HG03439 (cell line): ENCODE measurements around the gene P2RX1.

Source experiments
- ATAC-seq: cut with Tn5 transposase; IDR thresholded peaks from one replicate; pipeline ENCODE4 v1.9.1; 2021; ENCODE audit warnings: mild to moderate bottlenecking, moderate library complexity; ENCODE audit not compliant: unreplicated experiment

The P2RX1 gene

DNA sequence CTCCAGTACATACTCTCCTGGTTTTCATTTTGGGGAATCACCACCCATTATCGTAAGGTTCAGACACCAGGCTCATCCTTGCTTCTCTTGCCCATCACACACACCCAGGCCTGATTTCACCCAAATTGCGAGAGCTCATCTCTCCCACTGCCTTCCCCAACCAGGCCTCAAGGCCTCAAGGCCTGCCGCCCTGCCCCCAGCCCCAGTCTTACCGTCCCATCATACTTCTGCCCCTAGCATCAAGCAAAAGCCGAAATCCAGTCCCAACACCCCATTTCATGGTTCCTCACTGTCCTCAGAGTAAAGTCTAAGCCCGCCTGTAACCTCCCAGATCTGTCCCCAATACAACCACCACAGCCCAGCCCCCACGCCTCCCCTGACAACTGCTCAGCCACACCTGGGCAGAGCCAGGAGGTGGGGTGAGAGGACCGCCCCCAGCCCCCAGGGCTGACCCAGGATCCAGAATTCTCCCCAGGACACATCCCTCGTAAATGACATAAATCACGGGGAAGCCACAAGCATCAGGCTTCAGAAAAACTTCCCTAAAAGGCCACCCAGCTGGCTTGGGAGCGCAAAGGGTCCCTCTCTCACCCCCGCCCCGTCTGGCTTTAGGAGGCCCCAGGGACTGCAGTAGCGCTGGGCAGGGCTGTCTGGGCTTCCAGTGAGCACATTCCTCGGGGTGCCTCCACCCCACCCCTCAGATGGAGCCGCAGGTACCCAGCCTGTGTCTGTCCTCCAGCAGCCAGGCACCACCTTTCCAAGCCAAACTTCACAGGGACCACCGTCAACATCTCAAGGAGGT lies 9.6 kb upstream of the P2RX1 start:
- no peak for ATAC-seq

DNA sequence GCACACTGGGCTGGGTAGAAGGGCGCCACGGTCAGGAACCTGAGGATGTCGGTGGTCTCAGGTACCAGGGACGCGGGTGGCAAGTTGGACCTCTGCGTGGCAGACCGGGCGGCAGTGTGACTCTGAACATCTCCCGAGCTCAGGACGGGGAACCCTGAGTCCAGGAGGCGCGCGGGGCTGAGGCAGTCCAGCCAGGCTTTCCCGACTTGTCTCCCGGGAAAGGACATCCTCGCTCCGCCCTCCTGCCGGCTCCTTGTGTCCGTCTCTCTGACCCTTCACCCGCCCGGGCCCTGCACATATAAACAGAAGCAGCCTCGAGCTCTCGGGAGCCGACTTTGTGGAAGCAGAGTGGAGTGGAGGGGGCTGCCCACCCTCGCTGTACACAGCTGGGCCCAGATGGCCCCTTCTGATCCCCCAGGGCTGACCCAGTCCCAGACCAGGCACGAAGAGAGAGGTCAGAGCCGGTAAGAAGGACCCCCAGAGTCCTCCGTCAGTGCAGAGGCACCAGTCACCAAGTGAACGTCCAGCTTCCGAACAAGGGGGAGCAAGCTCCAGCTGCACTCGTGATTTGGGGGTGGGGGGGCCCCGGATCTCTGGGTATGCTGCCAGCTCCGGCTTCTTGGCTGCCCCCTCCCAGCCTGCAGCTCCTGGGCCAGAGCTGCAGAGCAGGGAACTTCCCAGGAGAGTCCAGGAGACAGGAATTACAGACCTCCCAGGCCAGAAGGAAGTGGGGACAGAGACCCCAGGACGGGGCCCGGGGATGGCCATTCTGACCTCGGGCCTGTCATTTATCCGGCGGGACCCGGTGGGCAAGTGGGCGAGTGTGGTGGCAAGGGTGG lies 8.5 kb upstream of the P2RX1 start:
- ATAC-seq: no peak

DNA sequence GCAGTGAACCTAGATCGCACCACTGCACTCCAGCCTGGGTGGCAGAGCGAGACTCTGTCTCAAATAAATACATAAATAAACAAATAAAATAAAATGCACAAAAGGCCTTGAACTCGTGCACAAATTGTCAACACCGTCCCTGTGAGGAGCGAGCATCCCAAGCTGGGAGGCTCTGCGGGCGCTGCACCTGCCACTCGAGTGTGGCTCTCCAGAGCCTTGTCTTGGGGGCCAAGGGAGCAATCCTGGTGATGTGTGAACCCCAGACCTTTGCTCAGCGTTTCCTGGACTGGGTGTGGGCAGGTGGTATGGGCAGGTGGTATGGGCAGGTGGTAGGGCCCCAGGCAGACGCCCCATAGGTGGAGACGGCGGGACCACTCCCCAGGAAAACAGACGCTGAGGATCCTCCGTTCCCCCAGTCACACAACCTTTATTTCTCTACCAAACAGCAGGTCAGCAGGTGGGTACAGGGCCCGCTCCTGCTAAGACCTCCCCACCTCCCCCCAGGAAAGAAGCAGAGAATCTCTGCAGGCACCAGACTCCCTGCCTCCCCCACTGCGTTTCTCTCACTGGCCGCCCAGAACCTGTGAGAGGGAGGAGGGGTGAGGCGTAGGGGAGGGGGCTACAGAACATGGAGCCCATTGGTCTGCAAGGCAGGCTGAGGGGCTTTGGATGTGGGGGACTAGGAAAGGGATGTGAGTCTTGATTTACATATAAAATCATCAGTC lies 7.4 kb upstream of the P2RX1 start:
- no peak for ATAC-seq

DNA sequence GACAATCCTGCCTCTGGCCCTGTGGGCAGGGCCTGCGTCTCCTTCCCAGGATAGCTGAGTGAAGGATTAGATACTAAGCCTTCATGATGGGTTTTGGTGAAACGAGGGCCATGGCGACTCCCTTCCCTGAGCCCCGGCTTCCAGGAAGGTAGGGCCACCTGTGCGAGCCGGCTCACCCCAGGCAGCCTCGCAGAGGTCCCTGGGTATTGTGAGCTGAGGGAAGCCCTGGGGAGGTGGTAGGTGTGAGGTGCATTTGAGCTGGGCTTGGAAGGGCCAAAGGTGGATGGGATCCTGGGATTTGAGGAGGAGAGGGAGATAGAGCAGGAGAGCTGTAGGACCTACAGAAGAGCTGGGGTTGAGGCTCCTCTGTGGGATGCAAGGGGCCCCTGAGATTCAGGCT lies 6.5 kb upstream of the P2RX1 start:
- no peak for ATAC-seq

DNA sequence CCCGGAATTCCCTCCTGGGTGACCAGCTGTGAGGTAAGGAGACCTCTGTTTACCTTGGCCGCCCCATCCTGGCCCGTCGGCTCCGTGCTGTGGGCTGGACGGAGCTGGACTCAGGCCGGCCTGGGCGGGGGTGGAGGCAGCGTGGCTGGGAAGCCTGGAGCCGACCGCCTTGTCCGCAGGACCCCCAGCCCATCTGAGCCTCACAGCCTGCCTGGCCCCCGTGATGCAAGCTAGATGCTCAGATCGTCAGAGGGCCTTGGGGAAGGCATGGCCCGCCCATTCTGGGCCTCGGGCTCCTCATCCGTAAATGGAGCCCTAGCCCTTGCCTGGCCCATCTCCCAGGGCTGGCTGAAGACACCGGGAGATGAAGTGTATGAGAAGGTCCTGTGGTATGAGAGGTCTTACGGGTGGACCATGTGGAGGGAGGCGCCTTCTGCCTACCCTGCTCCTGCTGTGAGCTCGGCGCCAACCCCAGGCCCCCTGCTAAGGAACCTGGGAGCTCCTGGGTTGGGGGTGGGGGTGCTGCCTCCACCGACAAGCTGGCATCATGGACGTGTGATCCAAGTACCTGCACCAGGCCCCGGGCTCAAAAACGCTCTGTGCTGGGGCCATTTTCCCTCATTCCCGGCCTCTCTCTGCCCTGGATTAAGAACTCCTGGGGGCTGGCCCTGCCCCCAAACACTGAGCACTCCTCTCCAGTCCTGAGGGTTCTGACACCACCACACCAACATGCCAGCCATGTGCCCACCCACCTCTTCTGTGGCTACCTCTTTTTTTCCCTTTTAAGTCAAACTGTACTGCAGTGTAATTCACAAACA lies 5.4 kb upstream of the P2RX1 start:
- no peak for ATAC-seq

DNA sequence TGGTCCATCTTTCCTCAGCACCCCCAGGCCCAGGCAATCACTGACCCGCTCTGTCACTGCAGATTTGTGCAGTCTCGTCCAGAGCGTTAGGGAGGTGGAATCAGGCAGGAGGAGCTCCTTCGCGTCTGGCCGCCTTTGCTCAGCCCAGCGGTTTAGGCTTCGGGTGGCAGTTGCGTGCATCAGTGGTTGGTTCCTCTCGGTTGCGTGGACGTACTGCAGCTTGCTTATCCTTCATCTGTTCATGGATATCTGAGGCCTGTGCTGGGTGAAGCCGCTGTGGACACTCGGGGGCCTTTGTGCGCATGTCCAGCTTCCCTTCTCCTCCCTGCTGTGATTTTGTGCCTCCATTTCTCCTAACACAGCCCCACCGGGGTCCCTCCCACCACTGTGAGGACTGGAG lies 4.7 kb upstream of the P2RX1 start:
- no peak for ATAC-seq

DNA sequence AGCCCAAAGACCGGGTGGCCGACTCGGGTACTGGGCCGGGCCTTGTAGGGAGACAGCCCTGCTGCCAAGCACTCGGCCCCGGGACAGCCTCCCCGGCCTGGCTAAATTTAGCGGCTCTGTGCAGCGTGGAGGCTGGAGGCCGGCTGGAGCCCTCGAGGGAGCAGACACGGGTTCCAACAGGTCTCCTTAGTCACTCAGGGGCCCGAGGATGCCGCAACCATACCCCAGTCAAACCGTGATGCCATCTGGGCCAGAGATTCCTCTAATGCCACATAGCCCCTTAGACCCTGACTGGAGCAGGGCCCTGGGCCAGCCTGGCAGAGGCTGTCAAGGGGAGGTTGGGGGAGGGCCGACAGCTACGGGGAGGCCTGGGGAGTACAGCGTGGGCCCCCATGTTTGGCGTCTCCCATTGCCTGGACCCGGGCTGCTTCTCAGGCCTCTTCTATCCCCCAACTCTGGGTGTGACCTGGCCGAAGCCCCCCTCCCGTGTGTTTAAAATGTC lies 2.9 kb upstream of the P2RX1 start:
- ATAC-seq: no peak

DNA sequence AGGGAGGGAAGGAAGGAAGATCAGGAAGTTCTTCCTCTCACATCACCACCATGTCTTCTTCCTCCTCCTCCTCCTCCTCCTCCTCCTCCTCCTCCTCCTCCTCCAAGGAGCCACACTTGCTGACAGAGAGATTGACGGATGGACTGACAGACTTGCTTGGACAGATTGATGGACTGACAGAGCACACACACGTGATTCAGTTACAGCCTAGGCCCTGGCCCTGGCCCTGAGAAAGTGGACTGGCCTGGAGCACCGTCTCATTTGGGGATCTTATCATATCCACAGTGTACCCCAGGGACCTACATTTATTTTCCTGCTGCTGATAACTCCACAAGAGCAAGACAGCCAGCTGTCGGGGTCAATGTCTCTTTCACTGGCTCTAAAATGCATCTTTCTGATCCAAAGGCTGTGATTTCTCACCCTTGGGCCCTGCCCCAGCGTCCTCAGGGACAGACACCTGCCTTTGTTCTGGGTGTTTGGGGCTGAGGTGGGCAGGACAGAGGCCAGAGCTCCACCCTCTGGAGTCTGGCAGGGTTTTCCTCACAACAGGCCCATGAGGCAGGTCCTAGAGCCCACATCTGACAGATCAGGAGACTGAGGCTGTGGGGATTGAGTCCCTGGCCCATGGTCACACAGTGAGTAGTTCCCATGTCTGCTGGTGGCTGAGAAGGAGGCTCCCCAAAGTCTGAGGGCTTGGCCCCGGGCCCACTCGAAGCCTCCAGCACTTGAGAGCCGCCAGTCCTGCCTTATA lies 2.3 kb upstream of the P2RX1 start:
- ATAC-seq: no peak

DNA sequence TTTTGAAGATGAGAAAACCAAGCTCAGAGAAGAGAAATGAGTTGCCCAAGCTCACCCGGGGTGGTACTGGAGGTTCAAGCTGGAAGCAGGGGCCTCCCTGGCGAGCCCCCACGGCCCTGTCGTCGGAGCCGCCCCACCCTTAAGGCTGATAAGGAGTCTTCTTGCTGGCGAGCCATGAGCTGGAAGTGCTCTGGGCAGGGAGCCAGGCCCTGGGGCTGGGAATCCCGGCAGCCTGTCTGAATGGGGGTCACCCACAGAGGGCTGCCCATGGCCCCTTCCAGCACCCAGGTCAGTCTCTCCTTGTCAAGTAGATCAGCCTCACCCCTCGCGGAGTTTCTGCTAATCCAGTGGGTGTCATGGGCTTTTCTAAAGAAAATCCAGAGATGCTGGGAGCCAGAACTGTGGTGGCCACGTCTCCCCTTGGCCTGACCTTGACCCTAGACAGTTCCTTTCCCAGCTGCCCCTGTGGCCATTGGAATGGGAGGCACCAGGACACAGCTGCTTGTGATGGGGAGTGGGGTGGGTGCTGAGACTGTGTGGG lies 1.2 kb upstream of the P2RX1 start:
- ATAC-seq: no peak

DNA sequence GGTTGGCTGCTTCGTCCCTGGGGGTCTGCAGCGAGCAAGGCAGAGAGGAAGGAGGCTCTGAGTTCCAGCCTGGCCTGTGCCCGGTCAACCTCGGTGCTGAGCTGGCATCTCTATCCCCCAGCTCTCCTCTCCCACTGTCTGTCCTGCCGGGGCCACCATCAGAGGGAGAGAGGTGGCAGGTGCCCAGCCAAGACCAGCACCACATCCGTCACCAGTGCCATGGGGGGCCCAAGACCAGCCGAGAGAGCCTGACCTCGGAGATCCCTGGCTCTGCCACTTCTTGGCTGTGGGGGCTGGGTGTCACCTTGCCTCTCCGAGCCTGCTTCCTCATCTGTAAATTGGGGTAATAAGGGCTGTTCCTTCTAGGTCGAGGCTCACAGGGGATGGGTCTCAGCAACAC lies 560 bp upstream of the P2RX1 start:
- ATAC-seq: no peak

DNA sequence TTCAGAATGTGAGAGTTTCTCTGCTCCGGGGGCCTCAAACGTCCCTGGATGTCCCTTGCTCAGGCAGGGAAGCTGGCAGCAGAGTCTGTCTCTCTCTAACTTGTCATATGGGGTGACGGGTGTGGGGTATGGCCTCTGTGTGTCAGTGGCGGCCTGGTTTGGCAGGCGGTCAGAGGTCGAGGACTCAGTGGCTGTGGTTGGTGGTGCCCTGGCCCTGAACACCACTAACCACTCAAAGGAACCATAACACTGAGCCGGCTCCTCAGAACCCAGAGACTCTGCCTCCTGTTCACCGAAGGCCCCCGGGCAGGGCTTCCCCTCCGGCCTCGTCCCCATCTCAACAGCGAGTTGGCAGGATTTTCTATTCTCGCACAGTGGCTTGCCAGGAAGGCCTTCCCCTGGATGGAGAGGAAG lies 677 bp downstream of the P2RX1 start:
- no peak for ATAC-seq

DNA sequence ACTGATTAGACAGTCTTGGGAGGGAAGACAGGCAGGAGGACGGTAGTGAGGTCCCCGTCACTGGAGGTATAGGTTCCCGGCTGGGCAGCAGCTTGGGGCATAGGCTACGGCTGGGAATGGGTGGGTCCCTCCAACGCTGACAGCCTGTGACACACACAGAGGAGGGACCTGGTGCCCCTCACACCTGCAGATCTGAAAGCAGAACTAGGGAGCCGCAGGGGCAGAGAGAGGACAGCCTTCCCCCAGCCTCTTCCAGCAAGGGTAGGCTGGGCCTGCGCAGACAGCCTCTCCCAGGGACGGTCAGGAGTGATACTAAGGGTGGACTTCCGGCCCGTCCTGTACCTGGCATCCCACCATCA lies 2.0 kb downstream of the P2RX1 start:
- peak; percentile 39 for ATAC-seq

DNA sequence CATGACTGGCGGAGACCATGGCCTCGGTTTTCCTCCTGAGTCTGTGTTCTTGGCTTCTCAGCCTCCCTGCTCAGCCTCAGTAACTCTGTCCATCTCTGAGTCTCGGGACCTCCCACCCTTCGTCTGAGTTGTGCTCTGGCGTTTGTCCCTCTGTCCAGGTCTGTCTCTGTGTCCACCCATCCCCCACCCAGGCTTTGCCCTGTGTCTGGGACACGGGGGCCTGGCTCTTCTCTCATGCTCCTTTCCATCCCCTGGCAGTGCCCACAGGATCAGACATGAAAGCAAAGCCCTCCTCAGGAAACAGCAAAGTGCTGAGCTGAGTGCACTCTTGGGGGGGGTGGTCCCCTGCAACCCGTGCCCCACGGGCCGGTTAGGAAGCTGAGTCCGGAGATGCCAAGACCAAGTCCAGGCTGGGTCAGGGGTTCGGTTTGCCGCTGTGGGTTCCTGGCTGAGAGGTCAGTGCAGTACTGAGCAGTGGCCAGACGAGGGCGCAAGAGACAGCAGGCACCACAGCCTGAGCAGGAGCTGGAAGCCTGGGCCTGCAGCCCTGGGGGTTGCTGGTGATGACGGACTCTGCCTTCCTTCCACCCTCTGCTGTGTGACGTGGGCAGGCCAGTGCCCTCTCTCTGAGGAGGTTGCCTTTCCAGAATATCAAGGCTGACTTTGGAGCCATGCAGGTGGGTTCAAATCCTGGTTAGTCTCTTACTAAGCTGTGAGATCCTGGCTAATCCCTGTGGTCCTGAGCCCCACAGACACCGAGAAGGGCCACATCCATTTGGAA lies 2.5 kb downstream of the P2RX1 start:
- peak; percentile 56 for ATAC-seq

DNA sequence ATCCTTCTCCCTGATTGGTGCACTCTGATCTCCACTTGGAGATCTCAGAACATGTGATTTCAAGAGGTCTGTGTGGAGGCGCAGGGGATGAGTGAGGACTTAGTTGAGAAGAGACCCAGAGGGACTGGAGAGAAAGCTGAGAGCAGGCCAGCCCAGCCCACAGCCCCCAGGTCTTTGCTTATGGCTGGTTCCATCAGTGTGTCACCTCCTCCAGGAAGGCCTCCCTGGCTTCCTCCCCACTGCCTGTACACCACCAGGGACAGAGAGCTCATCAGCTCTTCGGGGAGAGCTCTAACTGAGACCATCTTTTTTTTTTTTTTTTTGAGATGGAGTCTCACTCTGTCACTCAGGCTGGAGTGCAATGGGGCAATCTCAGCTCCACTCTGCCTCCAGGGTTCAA lies 3.4 kb downstream of the P2RX1 start:
- ATAC-seq: no peak

DNA sequence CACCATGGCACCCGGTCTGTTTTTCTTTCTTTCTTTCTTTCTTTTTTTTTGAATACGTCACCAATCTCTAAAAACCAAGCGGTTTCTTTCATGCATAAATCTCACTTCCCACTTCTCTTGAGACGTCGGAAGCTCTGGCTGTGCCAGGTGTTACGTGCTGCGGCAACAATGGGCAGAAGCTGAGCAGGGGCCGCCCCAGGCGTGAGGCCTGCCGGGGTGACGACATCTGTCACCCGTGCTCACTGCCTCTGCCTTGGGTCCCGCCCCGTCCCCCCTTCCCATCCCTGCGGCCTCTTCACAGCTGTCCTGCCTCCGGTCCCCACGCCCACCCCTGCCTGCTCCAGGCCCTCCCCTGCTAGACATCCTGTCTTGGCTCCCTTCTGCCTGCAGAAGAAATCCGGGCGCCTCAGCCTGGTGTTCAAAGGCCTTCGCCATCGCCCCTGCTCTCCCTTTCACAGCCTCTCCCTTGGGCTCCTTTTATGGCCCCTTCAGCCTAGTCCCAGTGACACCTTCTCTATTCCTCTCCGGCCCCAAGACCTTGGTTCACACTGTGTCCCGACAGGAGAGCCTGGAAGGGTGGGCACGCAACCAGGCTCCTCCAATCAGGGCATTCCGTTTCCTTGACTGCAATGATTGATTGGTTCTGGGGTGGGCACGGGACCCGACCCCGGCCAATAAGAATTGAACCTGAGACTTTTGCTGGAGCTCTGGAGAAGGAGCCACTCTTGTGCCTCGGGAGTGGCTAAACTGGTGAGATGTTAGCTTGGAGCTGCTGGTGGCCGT lies 4.8 kb downstream of the P2RX1 start:
- ATAC-seq: peak; percentile 53

DNA sequence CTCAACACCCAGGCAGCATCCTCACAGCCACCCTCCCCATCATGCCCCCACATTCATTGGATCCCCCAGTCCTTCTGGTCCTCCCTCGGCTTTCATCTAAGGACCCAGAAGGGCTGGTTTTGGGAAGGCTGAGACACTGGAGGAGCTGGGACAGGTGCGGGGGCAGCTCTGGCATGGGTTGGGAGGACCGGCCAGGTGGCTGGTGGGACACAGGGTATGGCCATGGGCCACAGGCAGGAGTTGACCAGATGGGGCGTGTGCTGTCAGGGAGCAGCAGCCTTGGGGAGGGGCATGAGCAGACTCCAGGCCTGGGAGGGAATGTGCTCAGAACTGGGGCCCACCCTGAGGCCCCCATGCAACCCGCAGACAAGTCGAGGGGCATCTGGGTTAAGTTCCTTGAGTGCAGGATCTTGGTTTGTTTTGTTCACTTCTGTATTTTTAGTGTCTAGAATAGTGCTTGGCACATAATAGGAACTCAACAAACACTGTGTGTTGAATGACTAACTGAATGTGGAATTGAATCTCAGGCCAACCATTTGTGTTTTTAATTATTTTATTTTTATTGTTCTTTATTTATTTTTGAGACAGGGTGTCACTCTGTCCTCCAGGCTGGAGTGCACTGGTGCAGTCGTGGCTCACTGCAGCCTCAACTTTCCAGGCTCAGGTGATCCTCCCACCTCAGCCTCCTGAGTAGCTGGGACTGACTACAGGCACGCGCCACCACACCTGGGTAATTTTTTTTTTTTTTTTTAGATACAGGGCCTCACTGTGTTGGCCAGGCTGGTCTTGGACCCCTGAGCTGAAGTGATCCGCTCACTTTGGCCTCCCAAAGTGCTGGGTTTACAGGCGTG lies 5.6 kb downstream of the P2RX1 start:
- no peak for ATAC-seq

DNA sequence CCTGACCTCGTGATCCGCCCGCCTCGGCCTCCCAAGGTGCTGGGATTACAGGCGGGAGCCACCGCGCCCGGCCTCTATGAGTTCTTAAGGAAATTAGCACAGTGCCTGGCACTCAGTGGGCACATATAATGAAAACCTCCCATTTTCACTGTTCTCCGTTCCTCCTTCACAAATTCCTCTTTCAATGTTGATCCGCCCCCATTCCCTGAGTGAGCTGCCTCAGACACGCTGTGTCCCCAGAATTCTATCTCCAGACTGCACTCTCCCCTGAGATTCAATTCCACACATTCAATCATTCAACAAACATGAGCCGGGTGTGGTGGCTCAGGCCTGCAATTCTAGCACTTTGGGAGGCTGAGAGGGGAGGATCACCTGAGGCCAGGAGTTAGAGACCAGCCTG lies 7.0 kb downstream of the P2RX1 start:
- ATAC-seq: no peak
